Adrenal gland (tissue), 12 donors: ENCODE measurements around the gene REG4. TPM values are rescaled to one million over a fixed set of nuclear protein-coding genes. Genes with fewer than 3 reads are reported as not detected.

ENCODE experiments used
- DNase-seq, 7 donors: peaks; one replicate each; pipeline ENCODE4 v3.0.0-alpha.2; 2019 to 2020
- H3K27ac ChIP-seq, 5 donors: fragments of 200-600 bp; sonication (generic) in 4 of 5; 1 replicate in 3 of 5; 2 replicates in 2 of 5; pipeline versions ENCODE4 v1.5.1 to v1.8.0; 2016 to 2020; ENCODE audit warnings: mild to moderate bottlenecking in 1 of 5
- H3K27me3 ChIP-seq: fragments of 200-600 bp; 2 replicates; pipeline ENCODE4 v1.8.0; 2021
- H3K36me3 ChIP-seq, 2 donors: fragments of 200-600 bp; replicated peaks in 1 of 2; 1 replicate in 1 of 2; 2 replicates in 1 of 2; pipeline versions ENCODE4 v1.5.1 to v1.8.0; 2018 to 2022
- H3K4me1 ChIP-seq, 2 donors: fragments of 200-600 bp; replicated peaks in 1 of 2; 1 replicate in 1 of 2; 2 replicates in 1 of 2; pipeline versions ENCODE4 v1.5.1 to v1.8.0; 2018 to 2021
- H3K4me3 ChIP-seq, 4 donors: fragments of 200-600 bp; sonication (generic) in 3 of 4; one replicate each; pipeline ENCODE4 v1.5.1; 2016 to 2018
- H3K9me3 ChIP-seq, 3 donors: fragments of 200-600 bp; sonication (generic) in 1 of 3; replicated peaks in 1 of 3; 1 replicate in 2 of 3; 2 replicates in 1 of 3; pipeline versions ENCODE4 v1.5.1 to v1.8.0; 2016 to 2021
- CTCF ChIP-seq, 6 experiments: fragments of 450-650 bp in 4 of 6; fragments of 200-600 bp in 2 of 6; sonication (generic) in 1 of 6; IDR thresholded peaks; 1 replicate in 5 of 6; 2 replicates in 1 of 6; pipeline versions ENCODE4 v1.5.1 to v1.8.0; 2016 to 2021; ENCODE audit warnings: antibody characterized with exemption in 6 of 6, mild to moderate bottlenecking in 2 of 6, moderate library complexity in 1 of 6
- POLR2A ChIP-seq, 2 donors: fragments of 450-650 bp; IDR thresholded peaks; one replicate each; pipeline ENCODE4 v1.6.1; 2017; ENCODE audit warnings: antibody characterized with exemption in 2 of 2, mild to moderate bottlenecking in 2 of 2, moderate library complexity in 1 of 2
- WGBS, 4 donors: extraction: QIAGEN DNeasy Blood & Tissue Kit in 2 of 4; methylation state at CpG; one replicate each; pipeline versions ENCODE4 v1.1.5 to v1.1.7; 2013 to 2017; 5-methylcytosine and 5-hydroxymethylcytosine counted together
- intact Hi-C, 2 donors: fragments of 100-400 bp; cut with DNase I; formaldehyde crosslinking; loops; one replicate each; pipeline versions ENCODE4 v1.14.1 to v1.15.0; 2022 to 2023
- polyA plus RNA-seq, 3 donors: library from polyadenylated mRNA; stranded (reverse); fragments of 200-250 nt in 2 of 3; fragments of 350-450 nt in 1 of 3; fragmentation: Illumina TruSeq in 1 of 3; extraction: RNeasy Lipid Tissue Mini Kit (QIAGEN cat#74804) in 1 of 3; gene quantifications; one replicate each; pipeline ENCODE4 v1.2.3, GENCODE V29; 2013 to 2014
- total RNA-seq, 9 donors: library from RNA; depleted of rRNA in 4 of 9; stranded (reverse); fragments of >200 nt in 4 of 9; fragments of 120-200 nt in 1 of 9; fragmentation: NEBNext Ultra II Directional in 1 of 9; extraction: Animal tissue kit (Norgen Biotek cat#: 25700) in 1 of 9; gene quantifications; one replicate each; pipeline versions ENCODE4 v1.1.0 to v1.2.4, GENCODE V29; 2013 to 2023
- donor health status: healthy with polysubstance abuse.
- donor health status: Bipolar disorder and iron deficiency.
- donor health status: DM: yes; HTN: yes; CAD: no.
- donor health status: DM: no; HTN: no; CAD: no.
- donor health status: DM: no; HTN: no; CAD: no.
- donor health status: DM: yes; HTN: yes; CAD: no.

The REG4 gene
- total and polyA plus RNA-seq, 12 donors = not detected

- no peak for TF ChIP-seq CTCF (IDR thresholded peaks at IDR 0.05)
- no peak for TF ChIP-seq POLR2A (IDR thresholded peaks at IDR 0.05)
- intact Hi-C loops = no loop called here
- peak in 2 of 7 donors; percentile 16 to 32 for DNase-seq
- no peaks in the 10 kb centered on the region for H3K9me3 ChIP-seq
- no peaks in the 10 kb centered on the region for H3K27me3 ChIP-seq
- no peaks in the 10 kb centered on the region for H3K4me1 ChIP-seq
- 27 to 35% (median 31%) methylated on average over 4 of the region's 4 CpGs for WGBS, 4 donors
- no peak overlapping the region for H3K4me3 ChIP-seq
- H3K27ac ChIP-seq = no peak overlapping the region
- H3K36me3 ChIP-seq = no peaks in the 10 kb centered on the region
These were observed 44.9 kb downstream of the REG4 start for GRCh38 chr1:119766374-119766794.

- no peaks in the 10 kb centered on the region for H3K9me3 ChIP-seq
- intact Hi-C loops = no loop called here
- TF ChIP-seq POLR2A (IDR thresholded peaks at IDR 0.05) (no peak), CTCF (IDR thresholded peaks at IDR 0.05) (no peak)
- H3K36me3 ChIP-seq = no peaks in the 10 kb centered on the region
- WGBS, 4 donors = 76 to 91% (median 85%) methylated on average over 3 to 6 of the region's 6 CpGs
- DNase-seq = no peak
- H3K27me3 ChIP-seq = no peaks in the 10 kb centered on the region
- H3K4me1 ChIP-seq = no peaks in the 10 kb centered on the region
- H3K27ac ChIP-seq = no peak overlapping the region
- H3K4me3 ChIP-seq = no peak overlapping the region
These were observed 47.0 kb downstream of the REG4 start for GRCh38 chr1:119764220-119764619.

GRCh38 chr1:119762953-119763352 is 48.3 kb downstream of the REG4 start:
- intact Hi-C loops = no loop called here
- no peaks in the 10 kb centered on the region for H3K9me3 ChIP-seq
- no peak for TF ChIP-seq CTCF (IDR thresholded peaks at IDR 0.05)
- WGBS, 4 donors = 79 to 96% (median 93%) methylated on average over 1 of the region's 1 CpG
- H3K27ac ChIP-seq = no peak overlapping the region
- no peaks in the 10 kb centered on the region for H3K36me3 ChIP-seq
- no peaks in the 10 kb centered on the region for H3K27me3 ChIP-seq
- no peak overlapping the region for H3K4me3 ChIP-seq
- H3K4me1 ChIP-seq = no peaks in the 10 kb centered on the region
- DNase-seq = no peak

GRCh38 chr1:119762409-119762808 is 48.9 kb downstream of the REG4 start:
- TF ChIP-seq POLR2A (IDR thresholded peaks at IDR 0.05) (no peak), CTCF (IDR thresholded peaks at IDR 0.05) (no peak)
- Histone ChIP-seq H3K36me3 (no peaks in the 10 kb centered on the region), H3K27ac (no peak overlapping the region), H3K27me3 (no peaks in the 10 kb centered on the region), H3K9me3 (no peaks in the 10 kb centered on the region), H3K4me1 (no peaks in the 10 kb centered on the region), H3K4me3 (no peak overlapping the region)
- intact Hi-C loops = no loop called here
- WGBS, 4 donors = 79 to 94% (median 89%) methylated on average over 1 of the region's 1 CpG
- DNase-seq = no peak
